GM23248 (cell line): ENCODE data around the gene ARMH3. TPM values are rescaled to one million over a fixed set of nuclear protein-coding genes. Genes with fewer than 3 reads are reported as not detected.
A peak's percentile ranks its signal among the peaks of the same experiment; 100 is the strongest.

ENCODE experiments used
- DNase-seq: peaks from one replicate; pipeline ENCODE4 v3.0.0-alpha.2; 2015
- H2AFZ ChIP-seq: fragments of 200-600 bp; sonication (generic); 2 replicates; pipeline ENCODE4 v1.6.1; 2016; ENCODE audit warnings: antibody characterized with exemption
- H3F3A ChIP-seq: fragments of 200-600 bp; sonication (generic); 2 replicates; pipeline ENCODE4 v1.6.1; 2016; ENCODE audit warnings: mild to moderate bottlenecking, antibody characterized with exemption, mixed run types; ENCODE audit not compliant: insufficient read depth
- H3K27ac ChIP-seq: fragments of 200-600 bp; sonication (generic); 2 replicates; pipeline ENCODE4 v1.5.1; 2016; ENCODE audit warnings: mild to moderate bottlenecking
- H3K27me3 ChIP-seq: fragments of 200-600 bp; sonication (generic); replicated peaks from 2 replicates; pipeline ENCODE4 v1.6.1; 2016; ENCODE audit warnings: mild to moderate bottlenecking; ENCODE audit not compliant: insufficient read depth
- H3K36me3 ChIP-seq: fragments of 200-600 bp; sonication (generic); 2 replicates; pipeline ENCODE4 v1.6.1; 2016; ENCODE audit warnings: low read depth, mild to moderate bottlenecking
- H3K4me1 ChIP-seq: fragments of 200-600 bp; sonication (generic); 2 replicates; pipeline ENCODE4 v1.6.1; 2016; ENCODE audit warnings: mild to moderate bottlenecking; ENCODE audit not compliant: insufficient read depth
- H3K4me2 ChIP-seq: fragments of 200-600 bp; sonication (generic); one replicate; pipeline ENCODE4 v1.6.1; 2016; ENCODE audit warnings: mild to moderate bottlenecking; ENCODE audit not compliant: unreplicated experiment
- H3K4me3 ChIP-seq: fragments of 200-600 bp; sonication (generic); 2 replicates; pipeline ENCODE4 v1.5.1; 2016; ENCODE audit warnings: mild to moderate bottlenecking
- H3K79me2 ChIP-seq: fragments of 200-600 bp; sonication (generic); 2 replicates; pipeline ENCODE4 v1.6.1; 2016; ENCODE audit warnings: mild to moderate bottlenecking; ENCODE audit not compliant: insufficient read depth
- H3K9ac ChIP-seq: fragments of 200-600 bp; sonication (generic); 2 replicates; pipeline ENCODE4 v1.6.1; 2016; ENCODE audit warnings: mild to moderate bottlenecking
- H3K9me2 ChIP-seq: fragments of 200-600 bp; sonication (generic); 2 replicates; pipeline ENCODE4 v1.6.1; 2016; ENCODE audit warnings: mixed run types, mild to moderate bottlenecking, moderate library complexity; ENCODE audit not compliant: insufficient read depth
- H3K9me3 ChIP-seq: fragments of 200-600 bp; sonication (generic); one replicate; pipeline ENCODE4 v1.6.1; 2017; ENCODE audit warnings: low read depth
- H4K20me1 ChIP-seq: fragments of 200-600 bp; sonication (generic); 2 replicates; pipeline ENCODE4 v1.6.0; 2016; ENCODE audit not compliant: insufficient read depth
- EZH2 ChIP-seq: fragments of 200-600 bp; sonication (generic); IDR thresholded peaks from 2 replicates; pipeline ENCODE4 v1.6.1; 2018; ENCODE audit warnings: antibody characterized with exemption, mild to moderate bottlenecking; ENCODE audit not compliant: insufficient read depth, poor library complexity, severe bottlenecking
- EZH2phosphoT487 ChIP-seq: fragments of 200-600 bp; sonication (generic); IDR thresholded peaks from 2 replicates; pipeline ENCODE4 v1.6.1; 2018; ENCODE audit warnings: antibody characterized with exemption, moderate library complexity, mild to moderate bottlenecking, low read depth; ENCODE audit not compliant: insufficient read depth
- WGBS, 2 experiments: methylation state at CpG; one replicate each; pipeline ENCODE4 v1.1.6; 2015 to 2017; ENCODE audit warnings: low lambda C conversion rate in 2 of 2, low coverage in 1 of 2; ENCODE audit errors: missing lambda C conversion rate in 2 of 2; 5-methylcytosine and 5-hydroxymethylcytosine counted together
- in situ Hi-C: fragments of 300-500 bp; cut with MboI; formaldehyde crosslinking; loops from 2 replicates; pipeline ENCODE4 v1.15.0; 2020
- polyA plus RNA-seq: library from polyadenylated mRNA; unstranded; fragments of >200 nt; fragmentation: Nextera tagmentation; extraction: Ambion mirVana; gene quantifications from 2 replicates; pipeline ENCODE4 v1.2.1, GENCODE V29; 2016
- total RNA-seq: library from RNA; depleted of rRNA; stranded (reverse); fragments of >200 nt; shearing (Covaris generic); gene quantifications from 2 replicates; pipeline ENCODE4 v1.2.3, GENCODE V29; 2014

The ARMH3 gene
- total and polyA plus RNA-seq, 2 experiments from 2014 or later = 9.0 to 9.5 TPM

DNA sequence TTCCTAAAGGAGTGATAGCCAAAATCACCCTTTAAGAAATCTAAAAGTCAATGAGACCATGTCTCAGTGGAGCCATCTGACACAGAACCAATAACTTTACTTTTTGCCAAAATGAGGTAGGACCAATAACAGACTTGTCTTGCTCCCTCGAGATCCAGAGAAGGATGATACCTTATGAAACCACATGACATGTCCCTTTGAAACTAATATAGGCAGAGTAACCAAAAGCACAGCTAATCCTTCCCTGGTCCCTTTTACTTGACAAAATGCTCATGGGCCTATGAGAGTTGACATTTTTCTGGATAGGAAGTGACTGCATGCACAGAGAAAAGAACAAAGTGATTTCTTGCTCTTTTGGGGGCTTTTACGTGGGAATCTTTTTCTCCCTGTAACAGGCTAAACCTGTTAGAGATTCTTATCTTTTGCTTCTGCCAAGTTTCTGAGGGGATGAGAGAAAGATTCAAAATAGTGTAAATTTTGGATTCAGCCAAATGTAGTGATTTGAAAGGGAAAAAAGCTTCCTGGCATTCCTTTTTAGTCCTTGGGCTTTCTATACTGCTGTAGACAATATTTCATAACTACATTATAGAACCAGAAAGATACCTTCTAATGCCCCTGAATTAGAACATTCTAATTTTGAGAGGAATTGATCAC lies 87.6 kb downstream of the ARMH3 start:
- no peaks in the 10 kb centered on the region for H4K20me1 ChIP-seq
- H3K9ac ChIP-seq = no peak overlapping the region
- H3K9me2 ChIP-seq = no peaks in the 10 kb centered on the region
- no peak for TF ChIP-seq EZH2
- no peak for TF ChIP-seq EZH2phosphoT487
- H3K4me2 ChIP-seq = no peak overlapping the region
- H3K27me3 ChIP-seq = no peaks in the 10 kb centered on the region
- peaks cover 7% of the 10 kb centered on the region; the same call in 1 of the 2 replicates for H3K79me2 ChIP-seq
- H3F3A ChIP-seq = no peaks in the 10 kb centered on the region
- WGBS, 2 experiments = 93 to 95% methylated on average over 2 of the region's 2 CpGs
- H3K36me3 ChIP-seq = 0 out of 2 replicates have a peak, but pooled peaks cover 12% of the 10 kb centered on the region
- no peak for DNase-seq
- peaks cover 8% of the 10 kb centered on the region; the same call in 1 of the 2 replicates for H3K4me1 ChIP-seq
- no peak overlapping the region for H3K27ac ChIP-seq
- in situ Hi-C loops = no loop called here
- H3K9me3 ChIP-seq = no peaks in the 10 kb centered on the region
- no peak overlapping the region for H3K4me3 ChIP-seq
- H2AFZ ChIP-seq = no peak overlapping the region

DNA sequence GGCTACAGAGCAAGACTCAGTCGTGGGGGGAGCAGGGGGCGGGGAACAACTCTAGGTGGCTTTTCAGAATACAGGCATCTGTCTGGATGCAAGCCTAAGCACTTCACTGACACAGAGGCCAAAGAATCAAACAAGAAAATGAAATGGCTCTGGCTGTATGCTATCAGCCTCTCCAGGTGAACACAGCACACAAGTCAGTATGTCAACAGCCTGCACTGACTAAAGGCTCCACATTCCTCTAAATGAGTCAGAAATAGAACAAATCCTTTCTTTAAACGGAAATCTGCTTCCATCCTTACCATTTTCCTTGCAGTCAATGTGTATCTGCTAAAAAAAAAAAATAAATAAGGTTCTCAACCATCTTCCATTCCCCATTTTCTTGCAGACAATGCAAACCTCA lies 88.3 kb downstream of the ARMH3 start:
- WGBS, 2 experiments = 80 to 90% methylated on average over 3 of the region's 3 CpGs
- H2AFZ ChIP-seq = no peak overlapping the region
- H3F3A ChIP-seq = peaks cover under 1% of the 10 kb centered on the region
- no peak overlapping the region for H3K4me2 ChIP-seq
- H3K36me3 ChIP-seq = 0 out of 2 replicates have a peak, but pooled peaks cover 12% of the 10 kb centered on the region
- no peaks in the 10 kb centered on the region for H3K9me2 ChIP-seq
- H3K4me1 ChIP-seq = peaks cover 9% of the 10 kb centered on the region
- H3K9ac ChIP-seq = no peak overlapping the region
- no peaks in the 10 kb centered on the region for H3K27me3 ChIP-seq
- H3K4me3 ChIP-seq = no peak overlapping the region
- no peaks in the 10 kb centered on the region for H3K9me3 ChIP-seq
- peak; percentile 40 for DNase-seq
- TF ChIP-seq EZH2phosphoT487 = no peak
- TF ChIP-seq EZH2 = no peak
- in situ Hi-C loops = no loop called here
- no peak overlapping the region for H3K27ac ChIP-seq
- no peaks in the 10 kb centered on the region for H4K20me1 ChIP-seq
- H3K79me2 ChIP-seq = peaks cover 7% of the 10 kb centered on the region; the same call in 1 of the 2 replicates

DNA sequence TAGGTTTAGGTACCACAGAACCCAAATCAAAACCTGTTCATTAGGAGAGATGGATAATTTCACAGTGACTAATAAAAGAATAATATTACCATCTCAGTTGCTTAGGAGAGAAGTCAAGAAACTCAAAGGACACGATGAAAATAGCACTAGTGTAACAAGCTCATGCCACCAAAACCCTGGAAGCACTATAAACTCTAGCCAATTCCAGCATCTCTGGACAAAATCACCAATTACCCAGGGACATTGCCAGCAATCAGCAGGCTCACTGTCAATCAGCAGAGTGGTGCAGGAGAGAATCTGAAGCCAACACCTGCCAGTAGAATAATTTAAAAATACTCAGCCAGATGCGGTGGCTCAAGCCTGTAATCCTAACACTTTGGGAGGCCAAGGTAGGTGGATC lies 88.9 kb downstream of the ARMH3 start:
- Histone ChIP-seq H3K27me3 (no peaks in the 10 kb centered on the region), H3K4me1 (peaks cover 14% of the 10 kb centered on the region), H3K9me3 (no peaks in the 10 kb centered on the region), H3K4me3 (no peak overlapping the region), H3K79me2 (peaks cover 7% of the 10 kb centered on the region; the same call in 1 of the 2 replicates), H3K36me3 (0 out of 2 replicates have a peak, but pooled peaks cover 7% of the 10 kb centered on the region), H4K20me1 (no peaks in the 10 kb centered on the region), H3K9ac (no peak overlapping the region), H3K9me2 (no peaks in the 10 kb centered on the region), H2AFZ (no peak overlapping the region), H3K27ac (no peak overlapping the region), H3F3A (peaks cover 7% of the 10 kb centered on the region), H3K4me2 (no peak overlapping the region)
- no peak for DNase-seq
- WGBS, 2 experiments = 78 to 80% methylated on average over 2 of the region's 2 CpGs
- no peak for TF ChIP-seq EZH2phosphoT487
- TF ChIP-seq EZH2 = no peak
- in situ Hi-C loops = no loop called here

DNA sequence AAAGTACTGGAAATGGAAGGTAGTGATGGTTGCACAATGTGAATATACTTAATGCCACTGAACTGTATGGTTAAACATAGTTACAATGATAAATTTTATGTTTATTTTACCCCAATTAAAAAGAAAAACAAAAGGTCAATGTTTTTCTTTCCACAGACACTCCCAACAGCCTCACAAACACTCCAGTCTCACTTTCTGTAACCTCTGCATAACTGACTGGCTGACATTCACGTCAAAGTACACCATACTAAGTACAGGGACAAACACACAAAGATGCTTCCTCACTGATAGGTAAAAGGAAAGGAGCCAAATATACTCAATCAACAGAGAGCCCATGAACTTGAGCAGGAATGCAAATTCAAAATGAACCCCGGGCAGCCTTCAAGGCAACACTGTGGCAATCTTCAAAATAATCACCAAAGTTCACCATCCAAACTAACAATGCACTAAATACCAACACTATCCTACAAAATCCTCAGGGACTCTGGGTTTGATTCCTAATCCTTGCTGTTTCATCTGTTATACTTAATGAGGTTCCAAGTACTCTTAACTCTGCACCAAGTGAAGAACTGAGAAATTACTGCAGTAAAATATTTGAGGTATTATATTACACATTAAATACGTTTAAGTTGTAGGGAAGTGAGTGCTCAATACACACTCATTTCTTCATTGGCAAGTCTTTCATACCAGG lies 90.8 kb downstream of the ARMH3 start:
- Histone ChIP-seq H3K79me2 (peaks cover 7% of the 10 kb centered on the region; the same call in 1 of the 2 replicates), H3F3A (peaks cover 10% of the 10 kb centered on the region), H3K27me3 (no peaks in the 10 kb centered on the region), H3K4me3 (no peak overlapping the region), H3K36me3 (0 out of 2 replicates have a peak, but pooled peaks cover 5% of the 10 kb centered on the region), H3K9me3 (no peaks in the 10 kb centered on the region), H3K9ac (no peak overlapping the region), H3K9me2 (no peaks in the 10 kb centered on the region), H3K4me2 (no peak overlapping the region), H2AFZ (no peak overlapping the region), H4K20me1 (no peaks in the 10 kb centered on the region), H3K4me1 (peaks cover 25% of the 10 kb centered on the region), H3K27ac (no peak overlapping the region)
- WGBS, 2 experiments = 71 to 74% methylated on average over 3 of the region's 3 CpGs
- no peak for DNase-seq
- TF ChIP-seq EZH2phosphoT487 (no peak), EZH2 (no peak)
- in situ Hi-C loops = no loop called here
